Neural crest cell (in vitro differentiated cells): ENCODE data around the gene RBMS3. TPM values are rescaled to one million over a fixed set of nuclear protein-coding genes. Genes with fewer than 3 reads are reported as not detected.
"Not testable (repeated sequence)": the region's sequence is repeated elsewhere in the genome, so short reads cannot be mapped to it uniquely, and the experiment has no call there.

ENCODE experiments used
- DNase-seq: peaks from one replicate; pipeline ENCODE4 v3.0.0; 2021; ENCODE audit warnings: low read depth, mixed read lengths, low spot score
- H3K27ac Mint-ChIP-seq: one replicate; pipeline ENCODE4 v1.8.0; 2021; ENCODE audit warnings: mild to moderate bottlenecking, mixed read lengths; ENCODE audit not compliant: unreplicated experiment
- H3K27me3 Mint-ChIP-seq: 2 replicates; pipeline ENCODE4 v1.8.0; 2021; ENCODE audit warnings: low read depth, mild to moderate bottlenecking, mixed read lengths
- H3K36me3 Mint-ChIP-seq: 2 replicates; pipeline ENCODE4 v1.8.0; 2021; ENCODE audit warnings: low read depth, mild to moderate bottlenecking, mixed read lengths
- H3K4me1 Mint-ChIP-seq: 2 replicates; pipeline ENCODE4 v1.8.0; 2021; ENCODE audit warnings: mixed read lengths
- H3K4me3 Mint-ChIP-seq: one replicate; pipeline ENCODE4 v1.8.0; 2021; ENCODE audit warnings: mild to moderate bottlenecking, mixed read lengths
- H3K9me3 Mint-ChIP-seq: 2 replicates; pipeline ENCODE4 v1.8.0; 2021; ENCODE audit warnings: mixed read lengths
- CTCF ChIP-seq: fragments of 200-600 bp; sonication (generic); conservative IDR thresholded peaks from 2 replicates; pipeline ENCODE4 v1.5.0; 2021; ENCODE audit warnings: antibody characterized with exemption, mild to moderate bottlenecking
- total RNA-seq: library from RNA; stranded (reverse); gene quantifications from 2 replicates; pipeline ENCODE4 v1.2.1, GENCODE V29; 2021

Gene RBMS3
- total RNA-seq, 1 donor from 2014 or later: 35.4 TPM

- peaks cover 9% of the 10 kb centered on the region for H3K9me3 Mint-ChIP-seq
- no peak overlapping the region for H3K4me3 Mint-ChIP-seq
- H3K27ac Mint-ChIP-seq: no peak overlapping the region
- H3K4me1 Mint-ChIP-seq: peaks cover 7% of the 10 kb centered on the region
- H3K27me3 Mint-ChIP-seq: no peaks in the 10 kb centered on the region
- no peak for TF ChIP-seq CTCF
- H3K36me3 Mint-ChIP-seq: peaks cover 3% of the 10 kb centered on the region
- no peak for DNase-seq
These were observed 515.9 kb downstream of the RBMS3 start for GRCh38 chr3:29796808-29797207.

- Mint-ChIP-seq H3K27me3 (no peaks in the 10 kb centered on the region), H3K4me1 (peaks cover 9% of the 10 kb centered on the region), H3K27ac (no peak overlapping the region), H3K4me3 (no peak overlapping the region), H3K9me3 (no peaks in the 10 kb centered on the region), H3K36me3 (no peaks in the 10 kb centered on the region)
- DNase-seq: no peak
- no peak for TF ChIP-seq CTCF
These were observed 521.2 kb downstream of the RBMS3 start for GRCh38 chr3:29802057-29802456.

- H3K4me3 Mint-ChIP-seq: no peak overlapping the region
- H3K4me1 Mint-ChIP-seq: peaks cover 5% of the 10 kb centered on the region
- no peaks in the 10 kb centered on the region for H3K27me3 Mint-ChIP-seq
- no peak for TF ChIP-seq CTCF
- no peaks in the 10 kb centered on the region for H3K36me3 Mint-ChIP-seq
- H3K9me3 Mint-ChIP-seq: no peaks in the 10 kb centered on the region
- H3K27ac Mint-ChIP-seq: no peak overlapping the region
- DNase-seq: no peak
These were observed 523.2 kb downstream of the RBMS3 start for GRCh38 chr3:29804044-29804443.

- no peaks in the 10 kb centered on the region for H3K9me3 Mint-ChIP-seq
- TF ChIP-seq CTCF: no peak
- no peak overlapping the region for H3K27ac Mint-ChIP-seq
- no peak for DNase-seq
- no peak overlapping the region for H3K4me3 Mint-ChIP-seq
- H3K36me3 Mint-ChIP-seq: no peaks in the 10 kb centered on the region
- no peaks in the 10 kb centered on the region for H3K27me3 Mint-ChIP-seq
- H3K4me1 Mint-ChIP-seq: peaks cover 5% of the 10 kb centered on the region
These were observed 524.9 kb downstream of the RBMS3 start for GRCh38 chr3:29805757-29806156.

GRCh38 chr3:29808324-29808723 is 527.5 kb downstream of the RBMS3 start:
- H3K4me1 Mint-ChIP-seq, DNase-seq, H3K9me3 Mint-ChIP-seq, H3K27ac Mint-ChIP-seq, H3K36me3 Mint-ChIP-seq, H3K4me3 Mint-ChIP-seq, H3K27me3 Mint-ChIP-seq: not testable (repeated sequence)

- Mint-ChIP-seq H3K4me1 (no peaks in the 10 kb centered on the region), H3K27me3 (no peaks in the 10 kb centered on the region), H3K9me3 (peaks cover 3% of the 10 kb centered on the region), H3K4me3 (no peak overlapping the region), H3K27ac (no peak overlapping the region), H3K36me3 (peaks cover 6% of the 10 kb centered on the region)
- TF ChIP-seq CTCF: no peak
- no peak for DNase-seq
These were observed 541.2 kb downstream of the RBMS3 start for GRCh38 chr3:29822071-29822470.
